ENCODE results near the gene PRMT2.
"Not testable (repeated sequence)": the region's sequence is repeated elsewhere in the genome, so short reads cannot be mapped to it uniquely, and the experiment has no call there.

Gene PRMT2

DNA sequence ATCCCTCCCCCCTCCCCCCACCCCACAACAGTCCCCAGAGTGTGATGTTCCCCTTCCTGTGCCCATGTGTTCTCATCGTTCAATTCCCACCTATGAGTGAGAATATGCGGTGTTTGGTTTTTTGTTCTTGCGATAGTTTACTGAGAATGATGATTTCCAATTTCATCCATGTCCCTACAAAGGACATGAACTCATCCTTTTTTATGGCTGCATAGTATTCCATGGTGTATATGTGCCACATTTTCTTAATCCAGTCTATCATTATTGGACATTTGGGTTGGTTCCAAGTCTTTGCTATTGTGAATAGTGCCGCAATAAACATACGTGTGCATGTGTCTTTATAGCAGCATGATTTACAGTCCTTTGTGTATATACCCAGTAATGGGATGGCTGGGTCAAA lies 33.4 kb downstream of the PRMT2 start:
- not testable (repeated sequence) for DNase-seq (ENCODE audit: low read depth)

DNA sequence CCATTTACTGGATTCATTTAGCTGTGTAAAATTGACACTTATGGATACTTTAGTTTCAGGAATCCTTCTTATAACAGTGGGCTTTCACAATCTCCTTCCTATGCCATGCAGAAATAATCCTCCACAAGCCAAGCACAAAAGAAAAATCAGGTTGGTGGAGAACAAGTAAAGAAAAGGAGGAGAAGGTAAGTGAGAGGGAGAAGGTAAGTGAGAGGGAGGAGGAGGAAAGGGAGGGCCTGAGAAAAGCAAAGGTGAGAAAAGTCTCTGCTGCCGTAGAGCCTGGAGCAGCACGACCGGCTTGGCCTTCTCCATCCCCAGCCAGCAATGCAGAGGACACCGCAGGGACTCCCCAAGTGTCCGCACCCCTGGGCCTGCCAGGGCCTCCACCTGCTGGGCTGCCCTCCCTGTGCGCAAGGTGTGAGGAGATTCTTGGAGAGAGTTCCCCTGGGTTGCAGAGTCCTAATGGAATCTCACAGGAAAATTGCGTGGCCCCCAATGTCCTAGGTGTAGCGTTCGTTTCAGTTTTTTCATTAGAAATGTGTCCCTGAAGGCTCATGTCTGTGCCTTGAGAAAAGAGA lies 39.0 kb downstream of the PRMT2 start:
- DNase-seq (ENCODE audit: low read depth) = no peak

GRCh38 chr21:46675595-46676280 lies 40.3 kb downstream of the PRMT2 start:
- no peak for DNase-seq (ENCODE audit: low read depth)

- not testable (repeated sequence) for DNase-seq (ENCODE audit: low read depth)
Measured at GRCh38 chr21:46676542-46676941, 41.1 kb downstream of the PRMT2 start.

DNA sequence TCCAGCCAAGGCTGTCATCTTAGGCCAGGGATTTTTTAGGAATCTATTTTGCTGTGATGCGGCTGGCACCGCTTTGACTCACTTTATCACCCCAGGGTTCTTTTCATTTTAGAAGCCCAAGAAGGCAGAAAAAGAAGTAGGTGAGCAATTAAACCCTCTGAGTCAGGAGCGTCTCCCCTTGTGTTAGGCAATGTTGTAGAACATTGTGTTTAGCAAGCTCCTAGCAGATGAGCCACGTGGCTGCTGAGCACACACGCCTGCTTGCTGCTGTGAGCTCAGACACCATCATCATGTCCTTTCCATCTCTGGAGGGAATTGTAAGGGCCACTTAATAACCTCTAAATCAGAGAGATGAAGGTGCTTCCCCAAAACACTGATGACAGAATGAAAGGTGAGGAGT lies 46.1 kb downstream of the PRMT2 start:
- DNase-seq (ENCODE audit: low read depth) = not testable (repeated sequence)

GRCh38 chr21:46698652-46699051 lies 63.2 kb downstream of the PRMT2 start:
- not testable (repeated sequence) for DNase-seq (ENCODE audit: low read depth)

- not testable (repeated sequence) for DNase-seq (ENCODE audit: low read depth)
Measured at GRCh38 chr21:46699104-46699503, 63.6 kb downstream of the PRMT2 start.

All from non-pigmented ciliary epithelial cell (primary cell).